NCI-H2227 (cell line): ENCODE data around the gene SENP6.
"Not testable (repeated sequence)": the region's sequence is repeated elsewhere in the genome, so short reads cannot be mapped to it uniquely, and the experiment has no call there.

ENCODE experiments used
- DNase-seq: peaks from one replicate; lab custom pipeline; 2025; ENCODE audit not compliant: unreplicated experiment; lab: John Stamatoyannopoulos, UW

SENP6 gene

GRCh38 chr6:75608956-75609533 is 7.4 kb downstream of the SENP6 start:
- no peak for DNase-seq

- DNase-seq: no peak
Measured at GRCh38 chr6:75609639-75610590, 8.2 kb downstream of the SENP6 start.

DNA sequence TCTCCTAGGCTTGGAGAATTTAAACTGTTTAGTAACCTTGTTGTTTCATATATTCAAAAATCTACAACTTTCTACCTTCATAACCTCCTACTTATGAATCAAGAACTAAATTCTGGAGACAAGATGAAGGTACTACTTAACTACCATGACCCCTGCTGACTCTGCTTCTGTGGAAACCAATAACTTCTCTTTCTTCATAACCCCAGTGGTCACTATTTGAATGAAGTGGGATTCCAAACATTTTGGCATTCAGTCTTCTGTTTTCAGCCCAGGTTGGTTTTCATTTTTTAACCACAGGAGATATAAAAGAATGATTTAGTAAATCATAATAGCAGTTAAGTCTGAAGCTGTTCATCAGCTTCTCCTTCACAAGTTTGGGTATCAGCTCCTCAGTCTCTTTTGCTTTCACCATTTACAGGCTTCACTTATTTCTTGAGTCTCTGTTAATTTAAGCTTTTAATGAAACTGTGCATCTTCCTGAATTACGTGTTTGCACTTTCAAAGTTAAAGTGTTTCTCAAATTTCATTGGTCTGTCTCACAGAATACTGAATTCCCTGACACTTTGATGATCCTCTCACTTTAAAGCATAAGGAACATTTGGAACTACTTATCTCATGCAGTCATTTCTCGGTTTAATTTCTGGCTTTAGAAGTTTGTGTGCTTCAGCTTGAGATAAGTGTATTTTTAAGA is 9.5 kb downstream of the SENP6 start:
- DNase-seq: no peak

GRCh38 chr6:75611702-75612375 is 10.2 kb downstream of the SENP6 start:
- no peak for DNase-seq

GRCh38 chr6:75612434-75612833 is 10.8 kb downstream of the SENP6 start:
- DNase-seq: no peak

DNA sequence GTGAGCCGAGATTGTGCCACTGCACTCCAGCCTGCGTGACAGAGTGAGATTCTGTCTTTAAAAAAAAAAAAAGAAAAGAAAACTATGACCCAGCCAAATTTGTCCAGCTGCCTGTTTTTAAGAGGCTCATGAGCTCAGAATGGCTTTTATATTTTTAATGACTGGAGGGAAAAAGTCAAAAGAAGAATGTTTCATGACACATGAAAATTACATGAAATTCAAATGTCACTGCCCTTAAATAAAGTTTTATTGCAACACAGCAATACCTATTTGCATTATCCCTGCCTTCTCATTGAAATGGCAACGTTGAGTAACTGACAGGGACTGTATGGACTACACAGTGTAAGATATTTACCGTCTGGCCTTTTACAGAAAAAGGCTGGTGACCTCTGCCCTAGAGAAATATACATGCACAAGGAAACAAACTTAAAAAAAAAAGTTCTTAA is 11.4 kb downstream of the SENP6 start:
- DNase-seq: no peak

DNA sequence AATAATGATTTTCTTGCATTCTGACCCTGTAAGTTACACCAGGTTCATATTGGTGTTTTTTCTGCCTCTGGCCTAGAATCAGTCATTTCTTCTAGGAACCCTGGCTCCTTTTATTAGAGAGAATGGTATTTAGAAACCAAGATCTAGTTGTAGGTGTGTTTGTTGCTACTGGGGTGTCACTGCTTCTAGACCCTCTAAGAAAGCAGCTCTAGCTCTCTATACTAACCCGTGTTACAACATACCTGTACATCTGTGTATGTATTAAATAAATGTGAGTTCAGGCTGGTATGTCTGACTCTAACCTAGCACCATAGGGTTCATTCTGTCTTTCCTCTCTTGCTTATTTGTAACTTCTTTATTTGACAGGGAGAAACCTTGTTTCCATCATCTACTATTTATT is 16.8 kb downstream of the SENP6 start:
- no peak for DNase-seq

- DNase-seq: no peak
Measured at GRCh38 chr6:75619230-75619899, 17.7 kb downstream of the SENP6 start.

DNA sequence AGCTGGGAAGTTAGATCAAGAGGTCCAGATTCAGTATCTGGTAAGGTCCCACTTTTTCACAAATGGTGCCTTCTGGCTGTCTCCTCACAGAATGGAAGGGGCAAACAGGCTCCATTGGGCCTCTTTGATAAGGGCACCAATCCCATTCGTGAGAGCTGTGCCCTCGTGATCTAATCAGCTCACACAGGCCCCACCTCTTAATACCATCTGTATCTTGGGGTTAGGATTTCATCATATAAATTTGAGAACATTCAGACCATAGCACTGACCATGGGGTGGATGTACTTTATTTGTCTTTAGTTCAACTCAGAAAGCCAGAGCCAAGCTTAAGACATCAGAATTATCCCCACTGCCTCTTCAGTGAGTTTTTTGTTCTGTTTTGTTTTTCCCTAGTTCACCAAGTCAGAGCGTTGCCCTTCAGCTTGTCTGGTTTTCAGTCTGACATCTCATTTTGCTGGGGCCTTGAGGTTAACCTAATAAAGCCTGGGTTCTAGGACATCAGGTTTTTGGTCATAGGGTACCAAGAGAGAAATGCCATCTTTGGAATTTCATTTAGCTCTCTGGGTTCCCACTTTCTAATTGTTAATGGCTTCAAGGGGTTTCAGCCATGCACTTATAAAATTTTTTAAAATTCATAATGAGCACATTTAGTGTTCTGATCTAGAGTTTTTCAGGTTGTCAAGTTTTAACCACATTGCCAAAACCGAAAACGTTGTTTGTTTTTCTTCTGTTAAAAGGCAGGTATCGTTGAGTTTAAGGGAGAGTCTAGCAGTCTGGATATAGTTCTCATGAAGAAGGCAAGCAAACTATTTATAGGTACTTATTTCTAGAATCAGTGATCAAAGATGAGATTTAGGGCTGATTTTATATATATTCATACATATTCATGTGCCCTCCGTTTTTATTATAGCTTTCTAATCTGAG is 19.0 kb downstream of the SENP6 start:
- DNase-seq: no peak

GRCh38 chr6:75621846-75622245 is 20.2 kb downstream of the SENP6 start:
- DNase-seq: no peak

DNA sequence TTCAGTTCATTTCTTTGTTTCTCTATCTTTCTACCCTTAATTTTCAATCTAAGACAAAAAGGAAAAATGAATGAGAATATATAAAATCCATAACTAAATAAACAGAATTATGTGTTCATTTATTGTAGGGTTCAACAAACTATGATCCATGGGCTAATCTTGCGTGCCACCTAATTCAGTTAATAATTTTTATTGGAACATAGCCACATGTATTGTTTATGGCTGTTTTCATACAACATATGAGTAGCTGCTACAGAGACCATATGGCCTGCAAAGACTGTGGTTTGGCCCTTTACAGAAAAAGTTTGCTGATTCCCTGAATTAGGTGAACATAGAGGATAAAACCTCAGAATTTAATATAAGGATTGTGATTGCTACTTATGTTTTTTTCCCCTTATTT is 21.8 kb downstream of the SENP6 start:
- DNase-seq: no peak

DNA sequence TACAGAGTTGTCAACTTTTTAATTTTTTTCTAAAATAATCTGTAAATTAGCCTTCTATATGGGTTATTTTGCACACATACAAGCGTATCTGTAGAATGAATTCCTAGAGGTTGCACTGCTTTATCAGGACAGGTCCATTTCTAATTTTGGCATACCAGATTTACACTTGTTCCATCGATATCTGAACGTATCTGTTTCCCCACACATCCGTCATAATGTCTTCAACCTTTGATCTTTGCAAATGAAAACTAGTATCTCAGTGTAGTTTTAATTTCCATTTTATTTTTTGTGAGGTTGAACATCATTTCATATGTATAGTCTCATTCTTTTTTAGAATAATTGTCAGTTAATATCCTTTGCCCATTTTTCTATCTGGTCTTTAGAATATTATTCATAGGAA is 22.7 kb downstream of the SENP6 start:
- DNase-seq: no peak

DNA sequence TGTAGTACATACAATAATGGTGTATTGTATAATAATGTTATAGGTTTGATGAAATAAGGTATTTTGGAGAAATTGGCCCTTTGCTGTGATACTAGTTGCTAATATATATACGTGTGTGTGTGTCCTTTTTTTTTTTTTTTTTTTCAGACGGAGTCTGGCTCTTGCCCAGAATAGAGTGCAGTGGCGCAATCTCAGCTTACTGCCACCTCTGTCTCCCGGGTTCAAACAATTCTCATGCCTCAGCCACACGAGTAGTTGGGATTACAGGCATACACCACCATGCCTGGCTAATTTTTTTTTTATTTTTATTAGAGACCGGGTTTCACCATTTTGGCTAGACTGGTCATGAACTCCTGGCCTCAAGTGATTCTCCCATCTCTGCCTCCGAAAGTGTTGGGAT is 23.3 kb downstream of the SENP6 start:
- no peak for DNase-seq

DNA sequence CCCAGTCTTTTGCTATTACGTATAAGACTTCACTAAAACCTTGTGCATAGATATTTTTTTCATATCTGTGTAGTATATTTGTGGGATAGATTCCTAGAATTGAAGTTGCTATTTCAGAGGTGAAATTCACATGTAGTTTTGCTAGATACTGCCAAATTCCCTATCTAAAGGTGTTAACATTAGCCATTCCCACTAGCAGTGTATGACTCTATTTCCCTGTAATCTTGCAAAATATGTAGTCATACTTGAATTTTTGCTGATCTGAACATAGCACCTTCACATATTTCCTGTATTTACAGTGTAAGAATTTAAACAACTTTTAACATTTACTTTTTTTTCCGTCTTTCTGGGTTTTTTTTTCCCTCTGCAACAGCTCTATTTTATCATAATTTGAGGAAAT is 24.9 kb downstream of the SENP6 start:
- DNase-seq: no peak

DNA sequence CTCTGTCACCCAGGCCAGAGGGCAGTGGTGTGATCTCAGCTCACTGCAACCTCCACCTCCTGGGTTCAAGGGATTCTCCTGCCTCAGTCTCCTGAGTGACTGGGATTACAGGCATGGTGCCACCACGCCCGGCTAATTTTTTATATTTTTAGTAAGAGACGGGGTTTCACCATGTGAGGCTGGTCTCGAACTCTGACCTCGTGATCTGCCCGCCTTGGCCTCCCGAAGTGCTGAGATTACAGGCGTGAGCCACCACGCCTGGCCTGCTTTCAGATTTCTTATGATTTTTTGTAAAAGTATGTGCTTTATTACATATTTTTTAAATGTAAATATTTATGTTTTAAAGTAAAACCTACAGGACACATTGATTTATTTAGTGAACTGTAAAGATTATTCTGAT is 26.0 kb downstream of the SENP6 start:
- DNase-seq: not testable (repeated sequence)

DNA sequence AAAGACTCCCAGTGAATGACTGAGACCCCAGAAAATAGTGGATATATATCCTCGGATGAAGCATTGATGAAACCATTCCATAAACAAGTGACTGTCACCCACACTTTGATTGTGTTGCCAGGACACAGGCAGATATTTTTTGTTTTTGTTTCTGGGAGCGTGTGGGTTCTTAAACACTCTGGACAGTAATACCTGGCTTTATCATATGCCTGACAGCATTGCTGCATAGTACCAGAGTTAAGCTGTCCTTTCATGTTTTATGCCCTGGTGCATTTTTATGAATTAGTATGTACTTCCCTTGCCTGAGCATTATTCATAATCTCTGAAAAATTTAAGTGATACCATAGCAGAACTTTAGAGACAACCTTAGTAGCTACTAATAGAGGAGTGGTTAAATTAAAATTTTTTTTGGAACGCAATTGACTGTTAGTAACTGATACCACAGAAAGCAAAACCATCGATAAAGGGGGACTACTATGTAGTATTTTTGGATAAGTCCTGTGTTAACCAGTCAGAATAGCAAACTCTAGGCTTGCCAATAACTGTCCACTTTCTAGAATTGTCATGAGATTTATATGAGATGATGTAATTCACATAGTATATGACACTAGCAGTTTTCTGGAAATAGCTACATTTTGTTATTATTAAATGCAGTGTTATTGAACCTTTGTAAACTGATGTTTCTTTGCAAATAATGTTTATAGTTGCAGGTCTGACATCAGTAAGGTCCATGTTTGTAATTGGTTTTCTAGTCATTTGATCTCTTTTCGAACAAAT is 30.4 kb downstream of the SENP6 start:
- DNase-seq: no peak

GRCh38 chr6:75633045-75633444 is 31.4 kb downstream of the SENP6 start:
- no peak for DNase-seq

DNA sequence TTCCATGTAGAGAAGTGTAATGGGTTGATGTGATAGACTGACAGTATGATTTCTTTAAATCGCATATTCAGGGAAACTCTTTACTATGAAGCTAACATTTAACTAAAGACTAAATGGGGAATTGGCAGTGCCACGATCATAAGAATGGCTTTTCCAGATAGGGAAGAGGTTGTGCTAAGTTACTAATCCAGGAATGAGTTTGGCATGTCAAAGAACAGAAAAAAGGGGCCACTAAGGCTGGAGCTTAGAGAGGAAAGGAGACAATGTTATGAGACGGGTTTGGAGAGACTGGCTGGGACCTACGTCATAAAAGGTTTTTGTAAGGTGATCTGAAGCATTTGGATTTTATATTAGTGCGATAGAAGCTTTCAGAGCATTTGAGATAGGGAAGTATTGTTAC is 40.6 kb downstream of the SENP6 start:
- DNase-seq: no peak

GRCh38 chr6:75643173-75643572 is 41.5 kb downstream of the SENP6 start:
- no peak for DNase-seq
